ENCODE data around the gene TTYH1.
"Not testable (repeated sequence)": the region's sequence is repeated elsewhere in the genome, so short reads cannot be mapped to it uniquely, and the experiment has no call there.

TTYH1 gene

GRCh38 chr19:54415208-54415900, at the start of gene TTYH1:
Gene TTYH1, plus strand, starts transcription at chr19:54415464. Its CDS starts 89 bp downstream, at chr19:54415553.
- DNase-seq = no peak

DNA sequence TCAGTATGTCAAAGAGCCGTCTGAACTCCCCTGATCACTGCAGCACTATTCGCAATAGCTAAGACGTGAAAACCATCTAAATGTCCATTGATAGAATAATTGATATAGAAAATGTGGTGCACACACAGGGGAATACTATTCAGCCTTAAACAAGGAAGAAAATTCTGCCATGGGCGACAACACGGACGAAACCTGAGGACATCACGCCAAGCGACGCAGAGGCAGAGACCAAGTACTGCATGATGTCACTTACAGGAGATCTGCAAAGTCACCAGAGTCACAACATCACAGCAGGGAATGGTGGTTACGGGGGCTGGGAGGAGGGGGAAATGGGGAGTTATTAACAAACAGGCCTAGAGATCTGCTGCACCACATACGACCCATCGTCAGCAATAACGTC, 49.5 kb upstream of the TTYH1 start:
- DNase-seq = not testable (repeated sequence)

- no peak for DNase-seq
These were observed 48.5 kb upstream of the TTYH1 start for GRCh38 chr19:54366811-54367210.

- no peak for DNase-seq
These were observed 46.1 kb upstream of the TTYH1 start for GRCh38 chr19:54369082-54369687.

- DNase-seq = not testable (repeated sequence)
These were observed 45.4 kb upstream of the TTYH1 start for GRCh38 chr19:54369688-54370433.

GRCh38 chr19:54370434-54370796, 44.8 kb upstream of the TTYH1 start:
- peak; percentile 74 for DNase-seq

DNA sequence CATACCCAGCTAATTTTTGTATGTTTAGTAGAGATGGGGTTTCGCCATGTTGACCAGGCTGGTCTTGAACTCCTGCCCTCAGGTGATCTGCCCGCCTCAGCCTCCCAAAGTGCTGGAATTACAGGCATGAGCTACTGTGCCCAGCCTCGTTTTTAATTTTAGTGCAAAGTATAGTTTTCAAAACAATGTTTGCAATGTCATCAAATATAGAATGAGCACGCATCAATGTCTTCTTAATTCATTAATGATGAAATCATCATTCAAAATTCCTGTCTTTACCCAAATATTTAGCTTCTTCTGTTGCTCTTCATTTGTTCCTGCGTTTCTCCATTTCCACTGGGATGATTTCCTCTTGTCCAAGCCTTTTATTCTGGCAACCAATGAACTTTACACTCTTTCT, 43.8 kb upstream of the TTYH1 start:
- DNase-seq = not testable (repeated sequence)

DNA sequence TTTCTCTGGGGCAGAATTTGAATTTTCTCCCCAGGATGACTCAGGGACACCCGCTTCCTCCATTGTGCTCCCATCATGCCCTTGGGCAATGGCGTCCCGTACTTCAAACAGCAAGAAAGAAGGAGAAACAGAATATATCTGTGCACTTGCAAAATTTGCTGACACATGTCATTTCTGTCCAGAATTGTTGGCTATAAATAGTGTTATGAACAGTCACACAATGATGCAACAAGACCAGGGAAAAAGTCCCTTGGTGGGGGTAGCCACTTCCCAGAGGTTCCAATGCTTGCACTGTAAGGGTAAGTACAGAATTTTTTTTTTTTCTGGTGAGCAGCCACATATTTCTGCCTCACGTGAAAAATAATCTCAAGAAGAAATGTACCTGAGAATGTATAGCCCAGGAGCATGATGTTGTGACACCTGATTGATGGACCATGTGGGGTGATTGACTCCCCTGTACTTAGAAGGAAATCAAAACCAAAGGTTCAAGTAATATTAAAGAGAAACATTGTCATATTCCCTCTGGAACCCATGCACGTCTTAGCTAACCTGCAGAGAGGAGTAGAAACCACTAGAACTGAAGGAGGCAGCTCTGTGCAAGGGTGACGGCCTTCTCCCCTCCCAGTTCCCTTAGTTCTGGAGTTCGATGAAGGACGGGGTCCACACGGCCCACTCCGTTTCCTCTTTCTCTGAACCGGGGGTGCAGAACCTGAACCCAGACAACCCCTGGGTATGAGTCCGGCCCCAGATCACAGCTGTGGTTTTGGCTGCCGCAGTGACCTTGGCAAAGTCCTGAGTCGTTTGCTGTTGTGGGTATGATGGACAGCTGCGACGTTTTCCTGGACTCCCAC, 41.3 kb upstream of the TTYH1 start:
- DNase-seq = no peak

DNA sequence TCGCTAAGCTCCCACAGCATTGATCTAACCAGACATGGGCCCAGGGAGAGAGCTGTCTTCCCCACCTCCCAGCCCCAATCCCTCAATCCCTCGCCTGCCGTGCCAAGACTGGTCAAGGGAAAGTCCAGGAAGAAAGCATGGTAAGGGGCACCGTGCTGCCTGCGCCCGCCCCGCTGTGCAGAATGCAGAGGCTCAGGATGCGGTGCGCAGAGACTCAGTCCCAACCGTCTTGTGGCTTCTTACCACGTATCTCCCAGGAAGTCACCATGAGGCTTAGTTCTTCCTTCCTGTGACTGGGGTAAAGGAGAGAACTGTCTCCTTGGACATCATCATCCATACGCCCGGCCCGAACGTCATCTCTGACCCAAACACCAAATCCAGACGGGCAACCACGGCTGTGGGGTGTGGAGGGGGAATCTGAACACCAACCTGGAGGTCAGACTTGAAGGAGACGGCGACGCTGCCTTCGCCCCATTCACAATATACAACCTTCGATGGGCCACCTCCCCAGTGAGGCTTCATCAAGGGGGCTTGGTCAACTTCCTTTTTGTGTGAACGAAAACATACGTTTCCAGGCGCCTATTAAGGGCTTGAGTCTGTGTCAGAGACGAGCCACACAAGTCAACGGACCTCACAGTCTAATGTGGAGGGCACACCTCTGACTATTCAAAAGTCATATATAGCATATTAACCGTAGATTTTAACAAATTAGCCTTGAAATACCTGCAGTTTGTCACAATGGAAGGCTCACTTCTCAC, 39.9 kb upstream of the TTYH1 start:
- DNase-seq = not testable (repeated sequence)

DNA sequence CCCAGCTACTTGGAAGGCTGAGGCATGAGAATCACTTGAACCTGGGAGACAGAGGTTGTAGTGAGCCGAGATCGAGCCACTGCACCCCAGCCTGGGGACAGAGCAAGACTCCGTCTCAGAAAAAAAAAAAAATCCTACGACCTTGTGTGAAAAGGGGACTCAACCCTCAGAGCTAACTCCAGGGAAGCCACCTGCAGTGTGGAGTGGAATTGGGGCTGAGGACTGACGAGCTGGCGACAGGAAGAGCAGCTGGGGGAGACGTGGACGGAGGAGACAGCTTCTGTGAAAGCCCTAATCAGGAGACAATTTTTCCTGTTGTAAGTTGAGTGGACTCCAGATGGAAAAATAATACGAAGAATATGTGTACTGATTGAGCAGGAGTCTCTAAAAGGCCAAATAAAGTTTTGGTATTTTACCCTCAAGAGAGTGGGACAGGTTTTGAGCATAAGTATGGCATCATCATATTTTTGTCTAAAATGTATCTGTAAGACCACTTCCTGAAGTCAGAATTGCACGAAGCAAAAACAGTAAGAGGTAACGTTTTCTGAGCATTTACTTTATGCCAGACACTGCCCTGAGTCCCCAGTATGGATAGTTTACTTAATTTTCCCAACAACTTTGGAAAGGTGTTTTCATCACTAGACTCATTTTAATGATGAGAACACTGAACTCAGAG, 38.5 kb upstream of the TTYH1 start:
- DNase-seq = no peak

- DNase-seq = no peak
These were observed 36.0 kb upstream of the TTYH1 start for GRCh38 chr19:54379187-54379678.

DNA sequence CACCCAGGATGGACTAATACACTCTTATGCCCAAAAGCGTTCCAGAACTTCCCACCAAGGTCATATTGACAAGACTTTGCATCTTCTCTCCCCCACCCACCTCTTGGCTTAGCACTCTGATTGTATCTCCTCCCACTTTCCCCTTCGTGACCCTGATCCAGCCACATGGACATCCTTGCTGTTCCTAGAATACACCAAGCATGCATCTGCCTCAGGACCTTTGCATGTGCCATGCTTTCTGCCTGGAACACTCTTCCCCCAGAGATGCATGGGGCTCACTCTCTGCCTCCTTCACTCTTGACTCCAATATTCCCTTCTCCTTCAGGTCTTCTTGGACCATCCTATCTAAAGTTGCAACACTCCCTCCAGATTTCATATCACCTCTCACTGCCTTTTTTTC, 34.4 kb upstream of the TTYH1 start:
- no peak for DNase-seq

DNA sequence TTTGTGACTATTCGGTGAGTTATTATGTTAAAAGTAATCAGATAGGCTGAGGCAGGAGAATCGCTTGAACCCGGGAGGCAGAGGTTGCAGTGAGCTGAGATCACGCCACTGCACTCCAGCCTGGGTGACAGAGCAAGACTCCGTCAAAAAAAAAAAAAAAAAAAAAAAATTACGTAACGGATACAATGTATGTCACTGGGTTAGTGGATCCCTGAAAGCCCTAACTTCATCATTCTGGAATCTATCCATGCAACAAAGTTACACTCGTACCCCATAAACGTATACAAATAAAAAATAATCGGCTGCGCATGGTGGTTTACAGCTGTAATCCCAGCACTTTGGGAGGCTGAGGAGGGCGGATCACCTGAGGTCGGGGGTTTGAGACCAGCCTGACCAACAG, 33.2 kb upstream of the TTYH1 start:
- DNase-seq = not testable (repeated sequence)

GRCh38 chr19:54383330-54383729, 31.9 kb upstream of the TTYH1 start:
- DNase-seq = no peak

- no peak for DNase-seq
These were observed 27.1 kb upstream of the TTYH1 start for GRCh38 chr19:54387991-54388801.

GRCh38 chr19:54388802-54389139, 26.5 kb upstream of the TTYH1 start:
- no peak for DNase-seq

DNA sequence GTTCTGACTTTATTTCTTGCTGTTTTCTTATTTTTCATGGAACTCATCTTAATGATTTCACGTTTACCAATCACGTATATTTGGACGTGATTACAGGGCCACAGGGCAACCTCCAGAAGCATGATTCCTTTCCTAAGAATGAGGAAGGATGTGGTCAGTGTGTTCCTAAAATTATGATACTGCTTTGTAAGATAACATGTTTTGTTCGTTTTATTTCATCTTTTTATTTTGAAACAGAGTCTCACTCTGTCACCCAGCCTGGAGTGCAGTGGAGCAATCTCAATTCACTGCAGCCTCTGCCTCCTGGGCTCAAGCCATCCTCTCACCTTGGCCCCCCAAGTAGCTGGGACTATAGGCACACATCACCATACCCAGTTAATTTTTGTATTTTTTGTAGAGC, 25.7 kb upstream of the TTYH1 start:
- no peak for DNase-seq

DNA sequence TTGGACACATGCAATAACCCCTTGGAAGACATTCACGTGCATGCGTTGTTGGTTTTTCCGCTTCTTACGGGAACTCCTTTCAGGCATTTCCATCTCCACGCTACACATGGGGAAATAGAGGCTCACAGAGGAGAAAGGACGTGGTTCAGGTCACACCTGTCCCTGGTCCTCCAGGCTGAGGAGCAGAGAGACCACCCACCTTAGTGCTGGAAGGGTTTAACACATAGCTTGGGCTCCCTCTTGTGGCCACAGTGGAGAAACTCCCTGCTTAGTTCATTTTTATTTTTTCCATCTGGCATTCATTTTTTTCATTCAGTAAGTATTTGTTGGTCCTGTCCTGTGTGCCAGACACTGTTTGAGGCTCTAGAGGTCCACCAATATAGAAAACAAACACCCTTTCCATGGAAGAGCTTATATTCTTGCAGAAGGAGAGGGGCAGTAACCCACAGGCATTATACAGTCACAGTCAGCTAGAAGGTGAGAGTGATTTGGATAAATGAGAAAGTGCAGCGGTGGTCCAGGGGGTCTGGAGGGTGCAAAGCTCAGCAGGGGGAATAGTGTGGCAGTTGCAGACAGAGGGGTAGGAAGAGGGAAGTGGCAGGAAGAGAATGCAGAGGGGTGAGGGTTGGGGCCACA, 24.2 kb upstream of the TTYH1 start:
- DNase-seq = peak; percentile 51

- DNase-seq = no peak
These were observed 23.6 kb upstream of the TTYH1 start for GRCh38 chr19:54391589-54392061.

DNA sequence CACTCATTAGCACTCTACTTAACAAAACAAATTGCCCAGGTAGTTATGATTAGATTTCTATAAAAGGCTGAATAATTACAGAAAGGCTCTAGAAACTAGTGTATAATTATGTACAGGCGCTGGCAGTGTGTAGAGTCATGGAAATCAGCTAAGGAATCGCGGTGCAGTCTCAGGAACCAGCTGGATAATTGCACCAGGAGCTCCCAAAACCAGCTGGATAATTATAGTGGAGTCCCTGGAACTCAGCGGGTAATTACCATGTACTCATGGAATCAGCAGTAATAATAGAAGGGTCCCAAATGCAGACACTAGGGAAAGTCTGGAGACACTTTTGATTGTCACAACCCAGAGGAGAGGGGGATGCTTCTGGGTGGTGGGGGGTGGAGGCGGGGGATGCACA, 23.2 kb upstream of the TTYH1 start:
- DNase-seq = no peak
